HEK293 (cell line): ENCODE results near the gene CDH22.
A peak's percentile ranks its signal among the peaks of the same experiment; 100 is the strongest.

ENCODE experiments used
- CTCF ChIA-PET: fragments of 350-600 bp; formaldehyde crosslinking; extraction: SDS; loops from one replicate; lab custom pipeline; 2021; ENCODE audit warnings: antibody characterized with exemption; lab: Yijun Ruan, JAX
- POLR2A ChIA-PET: fragments of 300-600 bp; formaldehyde crosslinking; extraction: SDS; loops from one replicate; lab custom pipeline; 2020; ENCODE audit warnings: antibody characterized with exemption, inconsistent platforms; lab: Yijun Ruan, JAX
- H3K27ac ChIP-seq: fragments of 200-500 bp; sonication (Bioruptor generic); 2 replicates; pipeline ENCODE4 v1.5.1; 2014; ENCODE audit warnings: low read depth, low read length, control low read depth, inconsistent platforms; ENCODE audit errors: extremely low read depth
- H3K36me3 ChIP-seq, 2 experiments: fragments of 200-500 bp in 1 of 2; sonication (Bioruptor generic) in 1 of 2; 1 replicate in 1 of 2; 2 replicates in 1 of 2; pipeline ENCODE4 v1.5.1; 2014 to 2017; ENCODE audit warnings: inconsistent platforms in 2 of 2, low read length in 2 of 2; ENCODE audit not compliant: control insufficient read depth in 2 of 2, insufficient read depth in 1 of 2
- H3K4me1 ChIP-seq: fragments of 200-500 bp; sonication (Bioruptor generic); 2 replicates; pipeline ENCODE4 v1.5.1; 2014; ENCODE audit warnings: mild to moderate bottlenecking, low read length, inconsistent platforms; ENCODE audit not compliant: control insufficient read depth, insufficient read depth
- H3K4me3 ChIP-seq: 2 replicates; pipeline ENCODE4 v1.5.1; 2011; ENCODE audit warnings: low read depth, mild to moderate bottlenecking, control low read depth, low read length, moderate library complexity
- H3K9me3 ChIP-seq: fragments of 200-500 bp; sonication (Bioruptor generic); 2 replicates; pipeline ENCODE4 v1.5.1; 2014; ENCODE audit warnings: low read depth, low read length, inconsistent platforms; ENCODE audit not compliant: control insufficient read depth, insufficient read depth
- GLI4 ChIP-seq: fragments of 450-650 bp; formaldehyde crosslinking; IDR thresholded peaks from 2 replicates; pipeline ENCODE4 v1.5.1; 2016; ENCODE audit warnings: missing biosample characterization, missing genetic modification characterization
- GLIS1 ChIP-seq: fragments of 450-650 bp; formaldehyde crosslinking; IDR thresholded peaks from 2 replicates; pipeline ENCODE4 v1.5.1; 2016; ENCODE audit warnings: missing biosample characterization, missing genetic modification characterization
- GLIS2 ChIP-seq: fragments of 450-650 bp; formaldehyde crosslinking; IDR thresholded peaks from 2 replicates; pipeline ENCODE4 v1.5.1; 2016; ENCODE audit warnings: missing biosample characterization, missing genetic modification characterization
- KLF8 ChIP-seq: fragments of 450-650 bp; formaldehyde crosslinking; IDR thresholded peaks from 2 replicates; pipeline ENCODE4 v1.5.1; 2016; ENCODE audit warnings: missing biosample characterization, missing genetic modification characterization
- SP2 ChIP-seq: fragments of 450-650 bp; formaldehyde crosslinking; IDR thresholded peaks from 2 replicates; pipeline ENCODE4 v1.5.1; 2016; ENCODE audit warnings: missing biosample characterization, missing genetic modification characterization
- YY2 ChIP-seq: fragments of 450-650 bp; formaldehyde crosslinking; IDR thresholded peaks from 2 replicates; pipeline ENCODE4 v1.5.1; 2016; ENCODE audit warnings: missing biosample characterization, missing genetic modification characterization
- ZBTB1 ChIP-seq: fragments of 450-650 bp; formaldehyde crosslinking; IDR thresholded peaks from 2 replicates; pipeline ENCODE4 v1.5.1; 2016; ENCODE audit warnings: missing biosample characterization, missing genetic modification characterization
- ZBTB48 ChIP-seq: fragments of 450-650 bp; formaldehyde crosslinking; IDR thresholded peaks from 2 replicates; pipeline ENCODE4 v1.5.1; 2016; ENCODE audit warnings: missing biosample characterization, missing genetic modification characterization
- ZNF174 ChIP-seq: fragments of 450-650 bp; formaldehyde crosslinking; IDR thresholded peaks from 2 replicates; pipeline ENCODE4 v1.5.0; 2017; ENCODE audit warnings: missing biosample characterization, mild to moderate bottlenecking, missing genetic modification characterization
- ZNF335 ChIP-seq: fragments of 450-650 bp; formaldehyde crosslinking; conservative IDR thresholded peaks from 2 replicates; pipeline ENCODE4 v1.5.1; 2016; ENCODE audit warnings: missing biosample characterization, missing genetic modification characterization
- ZNF404 ChIP-seq: fragments of 450-650 bp; formaldehyde crosslinking; IDR thresholded peaks from 2 replicates; pipeline ENCODE4 v1.5.1; 2017; ENCODE audit warnings: missing biosample characterization, missing genetic modification characterization
- ZNF423 ChIP-seq: fragments of 450-650 bp; formaldehyde crosslinking; IDR thresholded peaks from 2 replicates; pipeline ENCODE4 v1.5.1; 2016; ENCODE audit warnings: missing biosample characterization, missing genetic modification characterization
- ZNF48 ChIP-seq: fragments of 450-650 bp; formaldehyde crosslinking; IDR thresholded peaks from 2 replicates; pipeline ENCODE4 v1.5.1; 2016; ENCODE audit warnings: missing biosample characterization, missing genetic modification characterization
- ZNF610 ChIP-seq: fragments of 450-650 bp; formaldehyde crosslinking; IDR thresholded peaks from 2 replicates; pipeline ENCODE4 v1.5.1; 2016; ENCODE audit warnings: missing biosample characterization, missing genetic modification characterization, borderline replicate concordance
- ZNF670 ChIP-seq: fragments of 450-650 bp; formaldehyde crosslinking; IDR thresholded peaks from 2 replicates; pipeline ENCODE4 v1.5.1; 2016; ENCODE audit warnings: missing biosample characterization, missing genetic modification characterization, low read depth
- TF ChIP-seq, protein P1 (sequence below): fragments of 450-650 bp; formaldehyde crosslinking; IDR thresholded peaks from 2 replicates; pipeline ENCODE4 v1.5.1; 2016; ENCODE audit warnings: missing biosample characterization, missing genetic modification characterization
- TF ChIP-seq, protein P2 (sequence below): fragments of 450-650 bp; formaldehyde crosslinking; IDR thresholded peaks from 2 replicates; pipeline ENCODE4 v1.5.1; 2016; ENCODE audit warnings: missing biosample characterization, missing genetic modification characterization
- TF ChIP-seq, protein P3 (sequence below): fragments of 450-650 bp; formaldehyde crosslinking; IDR thresholded peaks from 2 replicates; pipeline ENCODE4 v1.5.1; 2016; ENCODE audit warnings: missing biosample characterization, missing genetic modification characterization
- TF ChIP-seq, protein P4 (sequence below): fragments of 450-650 bp; formaldehyde crosslinking; IDR thresholded peaks from 2 replicates; pipeline ENCODE4 v1.5.1; 2017; ENCODE audit warnings: missing biosample characterization, missing genetic modification characterization
- TF ChIP-seq, protein P5 (sequence below): fragments of 450-650 bp; formaldehyde crosslinking; IDR thresholded peaks from 2 replicates; pipeline ENCODE4 v1.5.1; 2016; ENCODE audit warnings: missing biosample characterization, missing genetic modification characterization
- TF ChIP-seq, protein P6 (sequence below): sonication (generic); formaldehyde crosslinking; IDR thresholded peaks from 2 replicates; pipeline ENCODE4 v1.8.1; 2022; ENCODE audit warnings: mild to moderate bottlenecking, moderate library complexity, missing genetic modification reagents

The CDH22 gene

DNA sequence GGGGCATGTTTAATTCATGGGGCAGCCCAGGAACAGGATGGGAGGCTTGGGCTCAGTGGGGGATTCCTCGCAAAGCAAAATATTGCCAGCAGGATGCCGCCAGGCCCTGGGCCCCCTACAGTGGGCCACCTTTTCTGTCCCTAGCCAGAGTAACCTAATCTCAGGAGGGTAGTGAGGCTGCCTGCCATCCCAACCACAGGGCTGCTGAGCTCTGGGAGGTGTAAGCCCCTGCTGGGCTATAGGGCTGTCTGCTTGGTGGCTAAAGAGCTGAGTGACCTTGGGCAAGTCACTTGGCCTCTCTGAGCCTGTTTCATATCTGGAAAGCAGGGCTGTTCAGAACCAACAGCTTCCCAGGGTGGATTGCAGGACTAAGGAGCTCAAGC, 35.7 kb upstream of the CDH22 start (continued):
- TF ChIP-seq YY2 (tag by site-specific recombination): no peak
- TF ChIP-seq, all 188 proteins: peak for 3

DNA sequence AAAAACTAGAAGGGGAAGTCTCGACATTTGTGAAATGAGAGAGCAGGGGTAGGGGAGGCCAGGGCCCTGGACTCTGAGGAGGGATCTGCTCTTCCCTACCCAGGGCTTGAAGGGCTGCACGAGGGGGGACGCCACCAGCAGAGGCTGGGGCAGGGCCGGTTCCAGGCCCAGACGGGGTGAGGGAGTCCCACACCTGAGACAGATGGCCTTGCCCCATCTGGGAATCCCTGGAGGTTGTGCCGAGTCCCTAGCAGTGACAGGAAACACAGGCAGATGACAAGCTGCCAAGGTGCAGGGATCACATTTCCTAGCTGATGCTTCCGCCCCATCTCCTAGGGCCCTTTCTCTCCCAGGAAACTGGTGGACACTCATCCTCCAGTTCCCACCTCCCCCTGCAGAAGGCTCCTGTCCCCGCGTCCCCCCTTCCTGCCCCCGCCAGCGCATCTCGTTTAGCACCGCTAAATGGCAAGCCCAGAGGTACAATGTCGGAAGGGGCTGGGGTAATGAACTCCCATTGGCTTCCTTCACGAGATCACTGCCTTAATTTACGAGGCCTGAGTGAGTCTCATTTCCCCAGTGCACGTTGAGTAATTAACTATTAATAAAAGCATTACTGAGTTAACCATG, 35.2 kb upstream of the CDH22 start:
- no peaks in the 10 kb centered on the region for H3K4me1 ChIP-seq
- no peaks in the 10 kb centered on the region for H3K36me3 ChIP-seq
- H3K27ac ChIP-seq: no peak overlapping the region
- peak; percentile 38; the same call in 1 of the 2 replicates for TF ChIP-seq ZNF335 (tag by site-specific recombination)
- TF ChIP-seq, protein P1, sequence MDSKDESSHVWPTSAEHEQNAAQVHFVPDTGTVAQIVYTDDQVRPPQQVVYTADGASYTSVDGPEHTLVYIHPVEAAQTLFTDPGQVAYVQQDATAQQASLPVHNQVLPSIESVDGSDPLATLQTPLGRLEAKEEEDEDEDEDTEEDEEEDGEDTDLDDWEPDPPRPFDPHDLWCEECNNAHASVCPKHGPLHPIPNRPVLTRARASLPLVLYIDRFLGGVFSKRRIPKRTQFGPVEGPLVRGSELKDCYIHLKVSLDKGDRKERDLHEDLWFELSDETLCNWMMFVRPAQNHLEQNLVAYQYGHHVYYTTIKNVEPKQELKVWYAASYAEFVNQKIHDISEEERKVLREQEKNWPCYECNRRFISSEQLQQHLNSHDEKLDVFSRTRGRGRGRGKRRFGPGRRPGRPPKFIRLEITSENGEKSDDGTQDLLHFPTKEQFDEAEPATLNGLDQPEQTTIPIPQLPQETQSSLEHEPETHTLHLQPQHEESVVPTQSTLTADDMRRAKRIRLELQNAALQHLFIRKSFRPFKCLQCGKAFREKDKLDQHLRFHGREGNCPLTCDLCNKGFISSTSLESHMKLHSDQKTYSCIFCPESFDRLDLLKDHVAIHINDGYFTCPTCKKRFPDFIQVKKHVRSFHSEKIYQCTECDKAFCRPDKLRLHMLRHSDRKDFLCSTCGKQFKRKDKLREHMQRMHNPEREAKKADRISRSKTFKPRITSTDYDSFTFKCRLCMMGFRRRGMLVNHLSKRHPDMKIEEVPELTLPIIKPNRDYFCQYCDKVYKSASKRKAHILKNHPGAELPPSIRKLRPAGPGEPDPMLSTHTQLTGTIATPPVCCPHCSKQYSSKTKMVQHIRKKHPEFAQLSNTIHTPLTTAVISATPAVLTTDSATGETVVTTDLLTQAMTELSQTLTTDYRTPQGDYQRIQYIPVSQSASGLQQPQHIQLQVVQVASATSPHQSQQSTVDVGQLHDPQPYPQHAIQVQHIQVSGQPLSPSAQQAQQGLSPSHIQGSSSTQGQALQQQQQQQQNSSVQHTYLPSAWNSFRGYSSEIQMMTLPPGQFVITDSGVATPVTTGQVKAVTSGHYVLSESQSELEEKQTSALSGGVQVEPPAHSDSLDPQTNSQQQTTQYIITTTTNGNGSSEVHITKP: peak; percentile 56
- TF ChIP-seq, protein P2, sequence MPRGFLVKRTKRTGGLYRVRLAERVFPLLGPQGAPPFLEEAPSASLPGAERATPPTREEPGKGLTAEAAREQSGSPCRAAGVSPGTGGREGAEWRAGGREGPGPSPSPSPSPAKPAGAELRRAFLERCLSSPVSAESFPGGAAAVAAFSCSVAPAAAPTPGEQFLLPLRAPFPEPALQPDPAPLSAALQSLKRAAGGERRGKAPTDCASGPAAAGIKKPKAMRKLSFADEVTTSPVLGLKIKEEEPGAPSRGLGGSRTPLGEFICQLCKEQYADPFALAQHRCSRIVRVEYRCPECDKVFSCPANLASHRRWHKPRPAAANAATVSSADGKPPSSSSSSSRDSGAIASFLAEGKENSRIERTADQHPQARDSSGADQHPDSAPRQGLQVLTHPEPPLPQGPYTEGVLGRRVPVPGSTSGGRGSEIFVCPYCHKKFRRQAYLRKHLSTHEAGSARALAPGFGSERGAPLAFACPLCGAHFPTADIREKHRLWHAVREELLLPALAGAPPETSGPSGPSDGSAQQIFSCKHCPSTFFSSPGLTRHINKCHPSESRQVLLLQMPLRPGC: no peak
- TF ChIP-seq KLF8: no peak
- TF ChIP-seq ZBTB48: peak; percentile 72; the same call in 1 of the 2 replicates
- TF ChIP-seq ZNF670: no peak
- no peak for TF ChIP-seq ZNF404 (tag by site-specific recombination)
- TF ChIP-seq, protein P3, sequence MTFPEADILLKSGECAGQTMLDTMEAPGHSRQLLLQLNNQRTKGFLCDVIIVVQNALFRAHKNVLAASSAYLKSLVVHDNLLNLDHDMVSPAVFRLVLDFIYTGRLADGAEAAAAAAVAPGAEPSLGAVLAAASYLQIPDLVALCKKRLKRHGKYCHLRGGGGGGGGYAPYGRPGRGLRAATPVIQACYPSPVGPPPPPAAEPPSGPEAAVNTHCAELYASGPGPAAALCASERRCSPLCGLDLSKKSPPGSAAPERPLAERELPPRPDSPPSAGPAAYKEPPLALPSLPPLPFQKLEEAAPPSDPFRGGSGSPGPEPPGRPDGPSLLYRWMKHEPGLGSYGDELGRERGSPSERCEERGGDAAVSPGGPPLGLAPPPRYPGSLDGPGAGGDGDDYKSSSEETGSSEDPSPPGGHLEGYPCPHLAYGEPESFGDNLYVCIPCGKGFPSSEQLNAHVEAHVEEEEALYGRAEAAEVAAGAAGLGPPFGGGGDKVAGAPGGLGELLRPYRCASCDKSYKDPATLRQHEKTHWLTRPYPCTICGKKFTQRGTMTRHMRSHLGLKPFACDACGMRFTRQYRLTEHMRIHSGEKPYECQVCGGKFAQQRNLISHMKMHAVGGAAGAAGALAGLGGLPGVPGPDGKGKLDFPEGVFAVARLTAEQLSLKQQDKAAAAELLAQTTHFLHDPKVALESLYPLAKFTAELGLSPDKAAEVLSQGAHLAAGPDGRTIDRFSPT: no peak
- TF ChIP-seq ZNF48 (tag by site-specific recombination): no peak
- no peak for TF ChIP-seq ZNF174 (tag by site-specific recombination)
- no peak for TF ChIP-seq ZBTB1 (tag by site-specific recombination)
- TF ChIP-seq GLIS2 (tag by site-specific recombination): peak; percentile 24; the same call in 1 of the 2 replicates
- no peak for TF ChIP-seq ZNF610
- TF ChIP-seq, protein P4, sequence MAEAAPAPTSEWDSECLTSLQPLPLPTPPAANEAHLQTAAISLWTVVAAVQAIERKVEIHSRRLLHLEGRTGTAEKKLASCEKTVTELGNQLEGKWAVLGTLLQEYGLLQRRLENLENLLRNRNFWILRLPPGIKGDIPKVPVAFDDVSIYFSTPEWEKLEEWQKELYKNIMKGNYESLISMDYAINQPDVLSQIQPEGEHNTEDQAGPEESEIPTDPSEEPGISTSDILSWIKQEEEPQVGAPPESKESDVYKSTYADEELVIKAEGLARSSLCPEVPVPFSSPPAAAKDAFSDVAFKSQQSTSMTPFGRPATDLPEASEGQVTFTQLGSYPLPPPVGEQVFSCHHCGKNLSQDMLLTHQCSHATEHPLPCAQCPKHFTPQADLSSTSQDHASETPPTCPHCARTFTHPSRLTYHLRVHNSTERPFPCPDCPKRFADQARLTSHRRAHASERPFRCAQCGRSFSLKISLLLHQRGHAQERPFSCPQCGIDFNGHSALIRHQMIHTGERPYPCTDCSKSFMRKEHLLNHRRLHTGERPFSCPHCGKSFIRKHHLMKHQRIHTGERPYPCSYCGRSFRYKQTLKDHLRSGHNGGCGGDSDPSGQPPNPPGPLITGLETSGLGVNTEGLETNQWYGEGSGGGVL (tag by site-specific recombination): 0 out of 2 replicates have a peak, but pooled peaks have one; percentile 23
- TF ChIP-seq SP2 (tag by site-specific recombination): peak; percentile 35
- TF ChIP-seq, protein P5, sequence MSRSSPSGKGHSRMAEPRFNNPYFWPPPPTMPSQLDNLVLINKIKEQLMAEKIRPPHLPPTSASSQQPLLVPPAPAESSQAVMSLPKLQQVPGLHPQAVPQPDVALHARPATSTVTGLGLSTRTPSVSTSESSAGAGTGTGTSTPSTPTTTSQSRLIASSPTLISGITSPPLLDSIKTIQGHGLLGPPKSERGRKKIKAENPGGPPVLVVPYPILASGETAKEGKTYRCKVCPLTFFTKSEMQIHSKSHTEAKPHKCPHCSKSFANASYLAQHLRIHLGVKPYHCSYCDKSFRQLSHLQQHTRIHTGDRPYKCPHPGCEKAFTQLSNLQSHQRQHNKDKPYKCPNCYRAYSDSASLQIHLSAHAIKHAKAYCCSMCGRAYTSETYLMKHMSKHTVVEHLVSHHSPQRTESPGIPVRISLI (tag by site-specific recombination): no peak
- peak; percentile 2; the same call in 1 of the 2 replicates for TF ChIP-seq GLIS1 (tag by site-specific recombination)
- TF ChIP-seq ZNF423 (tag by site-specific recombination): no peak
- TF ChIP-seq, protein P6, sequence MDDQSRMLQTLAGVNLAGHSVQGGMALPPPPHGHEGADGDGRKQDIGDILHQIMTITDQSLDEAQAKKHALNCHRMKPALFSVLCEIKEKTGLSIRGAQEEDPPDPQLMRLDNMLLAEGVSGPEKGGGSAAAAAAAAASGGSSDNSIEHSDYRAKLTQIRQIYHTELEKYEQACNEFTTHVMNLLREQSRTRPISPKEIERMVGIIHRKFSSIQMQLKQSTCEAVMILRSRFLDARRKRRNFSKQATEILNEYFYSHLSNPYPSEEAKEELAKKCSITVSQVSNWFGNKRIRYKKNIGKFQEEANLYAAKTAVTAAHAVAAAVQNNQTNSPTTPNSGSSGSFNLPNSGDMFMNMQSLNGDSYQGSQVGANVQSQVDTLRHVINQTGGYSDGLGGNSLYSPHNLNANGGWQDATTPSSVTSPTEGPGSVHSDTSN (CRISPR knock-in tag): no peak
- no peak for TF ChIP-seq GLI4
- POLR2A ChIA-PET: no interaction called here
- CTCF ChIA-PET: interaction anchor here (1.1 kb wide), 1 partner anchor 14 kb away, joined by 3 read pairs; no protein-coding TSS in a partner anchor
- H3K4me3 ChIP-seq: no peak overlapping the region
- H3K9me3 ChIP-seq: no peaks in the 10 kb centered on the region
